Gastroesophageal sphincter (tissue), 3 donors: ENCODE data around the gene PPP6R3.

Experiments
- EP300 ChIP-seq: sonication (generic); formaldehyde crosslinking; IDR thresholded peaks from one replicate; pipeline ENCODE4 v1.6.1; 2017; ENCODE audit warnings: antibody characterized with exemption, mild to moderate bottlenecking
- POLR2A ChIP-seq, 2 donors: fragments of 450-650 bp; IDR thresholded peaks; one replicate each; pipeline ENCODE4 v1.6.1; 2017; ENCODE audit warnings: antibody characterized with exemption in 2 of 2, mild to moderate bottlenecking in 2 of 2, moderate library complexity in 1 of 2
- TF ChIP-seq, protein P1 (sequence below), 4 experiments: fragments of 200-600 bp in 2 of 4; fragments of 450-650 bp in 2 of 4; sonication (generic) in 1 of 4; IDR thresholded peaks; one replicate each; pipeline ENCODE4 v1.5.1; 2017 to 2019; ENCODE audit warnings: antibody characterized with exemption in 4 of 4, mild to moderate bottlenecking in 2 of 4, moderate library complexity in 2 of 4

DNA sequence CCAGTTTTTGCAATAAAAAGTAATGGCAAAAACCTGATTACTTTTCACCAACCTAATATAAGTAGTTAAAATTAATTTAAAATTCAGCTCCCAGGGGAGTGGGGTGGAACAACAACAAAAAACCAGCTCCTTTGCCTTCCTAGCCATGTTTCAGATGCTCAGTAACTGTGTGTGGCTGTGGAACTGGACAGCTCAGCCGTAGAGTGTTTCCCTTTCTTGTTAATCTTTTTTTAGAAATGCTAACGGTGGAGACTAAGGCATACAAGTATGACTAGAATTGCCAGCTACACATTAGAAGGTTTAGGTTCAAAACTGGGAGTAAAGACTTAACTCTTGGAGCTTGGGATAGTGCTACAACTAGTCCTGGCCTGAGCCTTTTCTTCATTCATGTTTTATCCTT, 45.0 kb downstream of the PPP6R3 start:
- TF ChIP-seq POLR2A (IDR thresholded peaks at IDR 0.05), result no peak
- TF ChIP-seq, protein P1, sequence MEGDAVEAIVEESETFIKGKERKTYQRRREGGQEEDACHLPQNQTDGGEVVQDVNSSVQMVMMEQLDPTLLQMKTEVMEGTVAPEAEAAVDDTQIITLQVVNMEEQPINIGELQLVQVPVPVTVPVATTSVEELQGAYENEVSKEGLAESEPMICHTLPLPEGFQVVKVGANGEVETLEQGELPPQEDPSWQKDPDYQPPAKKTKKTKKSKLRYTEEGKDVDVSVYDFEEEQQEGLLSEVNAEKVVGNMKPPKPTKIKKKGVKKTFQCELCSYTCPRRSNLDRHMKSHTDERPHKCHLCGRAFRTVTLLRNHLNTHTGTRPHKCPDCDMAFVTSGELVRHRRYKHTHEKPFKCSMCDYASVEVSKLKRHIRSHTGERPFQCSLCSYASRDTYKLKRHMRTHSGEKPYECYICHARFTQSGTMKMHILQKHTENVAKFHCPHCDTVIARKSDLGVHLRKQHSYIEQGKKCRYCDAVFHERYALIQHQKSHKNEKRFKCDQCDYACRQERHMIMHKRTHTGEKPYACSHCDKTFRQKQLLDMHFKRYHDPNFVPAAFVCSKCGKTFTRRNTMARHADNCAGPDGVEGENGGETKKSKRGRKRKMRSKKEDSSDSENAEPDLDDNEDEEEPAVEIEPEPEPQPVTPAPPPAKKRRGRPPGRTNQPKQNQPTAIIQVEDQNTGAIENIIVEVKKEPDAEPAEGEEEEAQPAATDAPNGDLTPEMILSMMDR (IDR thresholded peaks at IDR 0.05), result no peak
- TF ChIP-seq EP300, result no peak
